HG03575 (cell line): ENCODE measurements around the gene PAK5.

Source experiments
- ATAC-seq: cut with Tn5 transposase; IDR thresholded peaks from one replicate; pipeline ENCODE4 v1.9.1; 2021; ENCODE audit not compliant: unreplicated experiment, insufficient number of reproducible peaks, low FRiP score; ENCODE audit errors: extremely low read depth

PAK5 gene

DNA sequence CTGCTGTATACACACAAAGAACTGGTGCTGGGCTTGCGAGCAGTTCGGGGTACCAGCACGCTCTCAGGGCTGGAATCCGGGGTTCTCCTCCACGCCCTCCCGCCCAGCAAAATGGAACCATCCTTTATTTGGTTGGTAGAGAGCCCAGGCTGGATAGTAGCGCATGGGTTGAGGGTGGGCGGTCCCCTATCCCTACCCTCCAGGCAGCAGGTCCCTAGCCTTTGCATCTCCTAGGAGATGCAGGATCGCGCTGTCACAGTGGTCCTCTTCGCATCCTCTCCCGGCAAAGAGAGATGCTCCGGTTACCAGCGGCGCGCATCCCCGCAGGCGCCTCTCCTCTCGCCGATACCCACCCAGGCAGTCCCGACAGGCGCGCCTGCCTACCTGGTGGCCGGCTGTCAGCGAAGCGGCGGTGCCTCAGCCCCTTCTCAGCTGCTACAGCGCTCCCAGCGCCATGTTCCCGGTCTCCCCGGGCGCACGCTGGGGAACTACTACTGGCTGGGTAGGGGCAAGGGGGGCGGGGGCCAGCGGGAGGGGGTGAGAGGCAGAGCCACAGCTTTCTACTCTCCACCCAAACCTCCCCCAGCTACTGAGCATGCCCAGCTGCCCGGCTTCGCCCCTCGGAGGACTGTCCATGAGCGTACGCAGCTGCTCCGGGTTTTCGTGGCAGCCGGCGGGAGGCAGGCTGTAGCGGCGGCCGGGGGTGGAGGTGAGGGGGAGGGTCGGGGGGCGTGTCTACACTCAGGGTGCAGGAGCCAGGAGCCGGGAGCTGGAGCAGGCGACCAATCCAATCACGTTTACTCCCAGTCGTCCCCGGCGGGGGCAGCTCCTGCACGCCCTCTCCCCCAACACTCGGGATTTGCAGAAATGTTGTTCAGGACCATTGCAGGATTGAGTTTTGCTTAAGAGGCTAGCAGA is at the start of gene PAK5:
TSS of gene PAK5 (minus strand) at position 699 of the 918 bp plus-strand sequence. CDS start 194,748 bp downstream, outside the sequence.
- ATAC-seq: no peak

DNA sequence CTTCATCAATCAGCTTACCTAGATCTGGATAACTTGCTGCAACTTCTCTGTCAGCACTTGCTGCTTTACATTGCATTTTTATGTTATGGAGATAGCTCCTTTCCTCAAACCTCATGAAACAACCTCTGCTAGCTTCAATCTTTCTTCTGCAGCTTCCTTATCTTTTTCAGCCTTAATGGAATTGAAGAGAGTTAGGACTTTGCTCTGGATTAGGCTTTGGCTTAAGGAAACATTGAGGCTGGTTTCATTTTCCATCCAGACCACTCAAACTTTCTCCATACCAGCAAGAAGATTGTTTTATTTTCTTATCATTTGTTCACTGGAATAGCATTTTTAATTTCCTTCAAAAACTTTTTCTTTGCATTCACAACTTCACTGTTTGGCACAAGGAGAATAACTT is 48.8 kb upstream of the PAK5 start:
- no peak for ATAC-seq

DNA sequence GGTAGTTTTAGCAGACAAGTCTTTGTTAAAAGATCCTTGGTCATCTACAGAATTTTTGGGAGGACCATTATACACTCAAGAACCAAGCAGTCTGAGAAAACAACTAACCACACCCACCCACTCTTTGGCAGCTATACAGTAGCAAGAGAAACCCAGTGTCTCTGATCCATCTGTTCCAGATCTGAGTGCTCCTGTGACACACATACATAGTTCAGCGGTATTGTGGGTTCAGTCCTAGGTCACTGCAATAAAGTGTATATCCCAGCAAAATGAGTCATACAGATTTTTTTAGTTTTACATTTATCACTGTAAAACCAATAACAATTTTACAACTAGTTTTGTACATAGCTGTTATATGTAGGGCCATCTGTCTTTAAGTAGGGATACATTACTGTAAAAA is 47.4 kb upstream of the PAK5 start:
- no peak for ATAC-seq

DNA sequence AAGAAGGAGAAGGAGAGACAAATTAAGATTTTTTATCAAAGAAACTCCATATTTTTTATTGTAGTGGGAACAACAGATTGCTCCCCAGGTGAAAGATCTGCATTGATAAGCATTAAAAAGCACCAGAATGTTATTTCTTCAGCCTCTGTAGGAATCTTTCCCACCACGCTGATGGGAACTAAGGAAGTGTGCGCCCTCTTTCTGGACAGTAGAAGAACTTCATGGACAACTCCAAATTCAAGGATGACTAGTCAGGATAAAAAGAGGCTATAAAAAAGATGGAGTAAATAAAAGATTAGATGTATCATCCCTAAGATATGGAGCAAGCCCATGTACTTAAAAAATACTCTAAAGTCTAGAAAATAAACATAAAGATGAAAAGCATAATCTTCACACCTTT is 45.8 kb upstream of the PAK5 start:
- ATAC-seq: no peak

DNA sequence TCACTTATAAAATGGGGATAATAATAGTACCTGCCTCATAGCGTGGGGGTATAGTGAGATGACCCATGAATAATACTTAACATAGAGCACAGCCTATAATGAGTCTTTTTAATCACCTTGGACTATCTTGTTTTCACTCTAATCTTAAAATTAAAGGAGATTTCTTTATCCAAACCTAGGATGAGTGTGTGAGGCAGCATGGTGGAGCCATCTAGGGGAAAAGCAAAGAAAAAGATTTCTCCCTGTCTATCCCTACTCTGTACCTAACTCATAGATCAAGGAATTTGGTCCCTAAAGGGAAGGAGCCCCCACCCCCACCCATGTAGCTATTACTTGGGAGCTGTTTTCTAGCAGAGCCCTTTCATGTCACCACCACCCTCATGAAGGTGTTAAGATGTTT is 45.2 kb upstream of the PAK5 start:
- ATAC-seq: no peak

DNA sequence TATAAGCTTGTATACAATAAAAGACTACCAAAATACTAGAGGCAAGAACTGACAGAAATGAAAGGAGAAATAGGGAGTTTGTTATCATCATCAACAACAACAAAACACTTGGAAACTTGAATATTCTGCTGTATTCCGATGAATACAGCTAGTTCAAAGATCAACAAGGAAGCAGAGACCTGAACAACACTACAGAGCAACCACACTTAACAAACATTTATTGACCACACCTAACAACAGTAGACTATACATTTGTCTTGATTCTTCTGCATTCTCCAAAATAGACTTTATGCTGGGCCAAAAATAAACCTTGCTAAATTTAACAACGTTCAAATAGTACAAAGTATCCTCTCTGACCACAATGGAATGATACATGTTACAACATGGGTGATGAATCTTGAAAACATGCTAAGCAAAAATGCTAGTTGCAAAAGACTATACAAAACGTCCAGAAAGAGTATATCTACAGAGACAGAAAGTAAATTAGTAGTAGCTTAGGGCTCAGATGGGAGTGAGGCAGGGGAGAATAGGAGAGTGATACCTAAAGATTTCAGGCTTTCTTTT is 39.1 kb upstream of the PAK5 start:
- no peak for ATAC-seq

DNA sequence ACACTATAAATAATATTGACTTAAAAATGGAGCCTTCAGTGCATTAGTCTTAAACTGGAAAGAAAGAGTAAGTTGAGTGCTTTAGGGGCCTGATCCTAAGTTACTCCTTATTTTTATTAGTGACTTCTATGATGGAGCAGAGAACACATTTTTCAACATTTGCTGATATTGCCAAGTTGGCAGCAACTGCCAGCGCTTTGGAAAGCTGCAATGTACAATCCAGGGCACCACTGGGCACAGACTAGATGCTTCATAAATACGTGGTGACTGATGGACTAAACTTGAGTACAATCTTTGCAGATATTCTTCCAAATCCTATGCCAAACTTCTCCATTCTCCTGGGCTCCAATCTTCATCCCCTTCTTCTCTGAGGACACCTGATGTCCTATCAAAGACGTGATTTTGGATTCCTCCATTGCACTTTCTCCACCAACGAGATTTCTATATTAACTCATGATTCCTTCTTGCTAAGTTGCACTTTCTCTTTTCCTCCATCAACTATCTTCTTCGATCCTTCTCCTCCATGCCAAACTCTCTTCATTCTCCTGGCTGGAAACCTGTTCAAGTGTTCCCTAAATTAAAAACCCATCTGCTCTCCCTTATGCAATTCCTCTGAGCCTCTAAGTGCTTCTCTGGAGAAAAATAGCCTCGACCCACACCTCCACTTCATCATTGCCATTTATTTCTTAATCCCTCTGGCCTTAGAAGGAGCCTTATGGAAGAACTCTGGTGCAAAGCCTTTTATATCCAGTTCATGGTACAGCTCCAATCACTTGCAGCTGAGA is 28.5 kb upstream of the PAK5 start:
- ATAC-seq: no peak

DNA sequence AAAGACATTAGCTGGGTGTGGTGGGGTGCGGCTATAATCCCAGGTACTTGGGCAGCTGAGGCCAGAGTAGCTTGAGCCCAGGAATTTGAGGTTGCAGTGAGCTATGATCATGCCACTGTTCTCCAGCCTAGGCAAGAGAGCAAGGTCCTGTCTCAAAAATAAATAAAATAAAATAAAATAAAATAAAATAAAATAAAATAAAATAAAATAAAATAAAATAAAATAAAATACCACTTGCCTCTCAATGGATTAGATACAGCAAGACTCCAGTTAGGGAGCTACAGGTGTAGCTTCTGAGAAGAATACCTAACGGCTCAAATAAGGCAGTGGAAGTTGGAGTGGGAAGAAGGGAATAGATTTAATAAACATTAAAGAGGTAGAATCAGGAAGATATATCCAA is 13.7 kb upstream of the PAK5 start:
- no peak for ATAC-seq

DNA sequence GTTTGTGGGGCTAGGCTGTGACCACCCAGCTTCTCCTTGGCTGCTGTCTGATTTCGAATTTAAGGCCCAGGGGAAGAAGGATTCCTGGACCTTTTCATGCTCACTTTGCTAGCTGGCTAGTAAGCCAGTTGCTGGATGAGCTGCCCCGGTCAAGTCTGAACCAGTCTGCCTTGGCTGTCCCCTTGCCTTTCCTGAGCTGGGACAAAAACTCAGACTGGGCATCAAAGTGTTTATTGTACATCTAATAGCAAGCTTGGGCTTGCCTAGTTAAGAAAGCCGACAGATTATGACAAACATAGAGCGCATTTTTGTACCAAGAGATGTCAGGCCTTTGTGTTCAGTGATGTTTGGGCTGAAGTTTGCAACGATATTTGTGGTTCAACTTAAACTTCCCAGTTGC is 750 bp upstream of the PAK5 start:
- no peak for ATAC-seq

DNA sequence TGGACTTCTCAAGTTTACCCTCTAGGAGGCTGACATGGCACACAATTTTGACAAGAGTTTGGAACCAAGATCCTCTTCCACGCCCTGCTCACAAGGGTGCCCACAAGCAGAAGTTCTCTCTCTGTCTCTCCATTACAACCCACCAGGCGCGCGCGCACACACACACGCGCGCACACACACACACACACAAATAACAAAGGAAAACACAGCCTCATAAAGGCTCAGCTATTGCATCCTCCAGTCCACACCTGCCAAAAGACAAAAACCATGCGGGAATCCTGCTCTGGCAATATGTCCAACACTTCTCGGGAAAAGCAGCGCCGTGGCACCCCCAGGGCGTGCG is 870 bp downstream of the PAK5 start:
- no peak for ATAC-seq

DNA sequence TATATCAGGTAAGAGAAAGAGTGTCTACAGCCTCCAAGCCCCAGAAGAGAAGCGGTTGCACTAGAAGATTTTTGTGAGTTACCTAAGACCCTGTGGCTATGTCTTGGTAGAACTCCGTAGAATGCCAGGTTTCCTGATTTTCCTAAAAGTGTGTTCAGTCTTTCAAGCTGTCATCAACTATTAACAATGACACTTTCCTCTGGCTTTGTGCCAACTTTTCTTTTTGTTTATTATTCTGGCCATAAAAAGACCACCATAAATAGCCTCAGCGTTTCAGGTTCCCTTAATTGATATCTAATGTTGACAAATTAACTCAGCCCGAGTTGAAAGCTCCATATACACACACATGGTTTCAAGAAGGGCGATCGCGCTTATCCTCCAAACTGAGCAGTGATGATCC is 1.2 kb downstream of the PAK5 start:
- ATAC-seq: no peak

DNA sequence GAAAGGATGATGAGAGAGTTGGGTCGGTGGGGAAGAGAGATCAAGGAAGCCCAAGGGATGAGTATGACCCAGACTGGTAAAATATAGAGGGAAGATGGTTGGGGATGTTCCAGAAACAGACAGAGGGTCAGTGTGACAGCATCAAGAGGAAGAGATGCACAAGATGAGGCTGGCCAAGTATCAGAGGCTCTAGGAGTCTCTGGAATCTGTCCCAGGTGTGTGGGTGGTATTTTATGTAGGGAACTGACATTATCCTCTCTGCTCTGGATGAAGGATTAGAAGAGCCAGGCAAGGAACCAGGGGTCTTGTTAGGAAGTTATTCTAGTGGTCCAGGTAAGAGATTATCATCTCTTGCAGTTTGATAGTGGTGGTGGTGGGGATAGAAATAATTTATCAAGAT is 3.6 kb downstream of the PAK5 start:
- no peak for ATAC-seq

DNA sequence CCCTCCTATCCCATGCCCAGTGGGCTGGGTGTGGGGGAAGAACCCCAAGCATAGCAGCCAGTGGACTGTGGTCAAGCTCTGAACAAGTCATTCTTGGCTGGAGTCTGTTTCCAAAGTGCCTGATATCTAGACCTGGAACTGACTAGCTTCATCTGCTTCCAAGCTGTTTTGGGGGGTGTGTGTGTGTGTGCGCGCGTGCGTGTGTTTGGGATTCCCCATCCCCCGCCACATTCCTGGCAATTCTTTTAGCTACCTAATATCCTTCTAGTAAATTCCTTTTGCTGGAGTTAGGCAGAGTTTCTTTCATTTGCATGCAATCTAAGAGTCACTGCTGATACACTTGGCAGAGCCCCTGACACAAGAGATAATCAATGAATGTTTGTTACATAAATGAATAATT is 7.8 kb downstream of the PAK5 start:
- no peak for ATAC-seq

DNA sequence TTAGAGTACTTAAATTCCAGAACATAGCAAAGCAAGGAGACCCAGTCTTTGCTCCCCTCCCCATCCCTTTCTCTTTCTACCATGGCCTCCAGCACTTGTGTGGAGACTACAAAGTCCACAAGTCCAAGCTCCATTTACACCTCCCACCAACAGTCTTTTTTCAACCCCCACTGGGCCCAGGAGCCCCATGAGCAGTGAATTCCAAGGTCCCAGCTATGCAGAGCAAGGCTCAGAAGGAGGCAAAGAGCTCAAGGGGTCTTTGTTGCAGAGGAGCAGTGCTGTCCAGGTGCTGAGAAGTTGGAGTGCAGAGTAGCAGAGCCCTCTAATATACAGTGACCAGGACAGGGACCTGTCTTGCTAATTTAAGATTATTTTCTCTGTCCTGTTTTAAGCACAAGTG is 9.0 kb downstream of the PAK5 start:
- ATAC-seq: no peak

DNA sequence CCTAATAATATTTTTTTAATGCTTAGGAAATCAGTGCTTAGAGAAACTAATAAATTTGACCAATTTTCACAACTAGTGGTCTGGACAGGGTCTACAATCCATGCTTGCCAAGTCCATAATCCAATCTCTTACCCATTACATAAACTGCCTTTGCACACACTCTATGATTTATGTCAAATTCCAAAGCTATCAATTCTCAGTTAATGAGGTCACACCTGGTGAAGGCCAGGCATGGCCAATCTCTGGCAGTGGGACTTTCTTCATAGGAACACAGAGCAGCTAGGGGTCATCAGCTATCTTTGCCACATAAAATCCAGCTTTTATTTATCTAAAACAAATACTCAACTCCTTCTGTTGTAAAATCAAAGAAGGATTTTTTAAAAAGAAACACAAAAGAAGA is 21.2 kb downstream of the PAK5 start:
- no peak for ATAC-seq

DNA sequence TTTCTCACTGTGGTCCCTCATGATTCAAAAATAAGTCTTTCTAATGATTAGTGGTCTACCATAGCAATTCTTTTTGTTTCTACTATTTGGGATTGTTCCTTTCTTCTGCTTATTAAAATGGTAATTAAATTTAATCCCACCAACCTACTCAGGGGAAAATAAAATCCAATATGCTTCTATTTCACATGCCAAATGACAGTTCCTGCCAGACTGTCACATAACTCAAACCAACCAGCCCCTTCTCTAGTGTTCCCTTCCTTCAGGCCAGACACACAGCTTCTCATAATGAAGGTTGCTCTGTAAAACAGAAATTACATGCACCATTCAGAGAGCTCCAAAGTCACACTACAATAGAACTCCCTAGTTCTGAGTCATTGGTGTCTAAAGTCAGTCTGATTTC is 23.2 kb downstream of the PAK5 start:
- no peak for ATAC-seq

DNA sequence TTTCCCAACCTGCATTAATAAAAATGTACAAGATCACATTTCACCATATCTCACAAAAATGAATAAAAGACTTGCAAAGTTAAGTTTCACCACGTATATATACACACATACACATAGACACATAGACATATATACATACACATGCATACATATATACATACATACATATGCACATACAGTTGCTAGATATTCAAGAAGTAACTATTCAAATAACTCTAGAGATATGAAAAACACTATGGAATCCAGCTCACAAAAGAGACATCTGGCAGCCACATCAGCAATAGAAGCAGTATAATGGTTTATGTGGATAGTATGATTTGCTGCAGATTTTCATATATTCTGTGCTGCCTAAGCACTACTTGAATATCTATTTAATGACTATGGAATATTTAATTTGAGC is 28.1 kb downstream of the PAK5 start:
- ATAC-seq: no peak

DNA sequence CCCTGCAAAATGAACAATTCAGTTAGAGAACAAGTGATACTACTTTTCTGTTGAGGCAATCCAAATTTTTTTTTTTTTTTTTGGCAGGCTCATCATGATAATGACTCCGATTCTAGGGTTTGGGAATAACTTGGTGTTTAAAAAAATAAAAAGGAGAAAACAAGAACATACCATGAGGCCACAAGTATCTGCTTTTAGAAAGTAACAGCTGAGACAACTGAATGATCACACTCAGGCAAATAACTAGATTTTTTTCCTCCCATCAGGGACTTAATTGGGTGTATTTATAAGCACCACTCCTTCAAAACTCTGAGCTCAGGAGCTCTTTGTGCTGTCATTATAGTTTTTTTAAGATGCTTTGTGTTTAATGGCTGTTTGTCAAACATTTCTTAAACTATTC is 29.6 kb downstream of the PAK5 start:
- no peak for ATAC-seq

DNA sequence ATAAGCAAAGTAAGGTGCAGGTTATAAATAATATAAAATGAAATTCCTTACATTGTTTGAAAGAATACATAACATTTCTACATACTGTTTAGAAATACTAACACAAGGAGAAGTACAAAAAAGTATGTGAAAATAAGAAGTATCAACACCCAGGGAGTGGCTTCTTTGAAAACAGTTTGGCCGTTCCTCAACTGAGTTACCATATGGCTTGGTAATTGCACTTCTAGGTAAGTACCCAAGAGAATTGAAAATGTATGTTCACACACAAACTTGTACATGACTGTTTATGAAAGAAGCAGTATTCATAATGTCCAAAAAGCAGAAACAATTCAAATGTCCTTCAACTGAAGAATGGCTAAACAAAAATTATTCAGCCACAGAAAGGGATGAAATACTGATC is 30.7 kb downstream of the PAK5 start:
- ATAC-seq: no peak

DNA sequence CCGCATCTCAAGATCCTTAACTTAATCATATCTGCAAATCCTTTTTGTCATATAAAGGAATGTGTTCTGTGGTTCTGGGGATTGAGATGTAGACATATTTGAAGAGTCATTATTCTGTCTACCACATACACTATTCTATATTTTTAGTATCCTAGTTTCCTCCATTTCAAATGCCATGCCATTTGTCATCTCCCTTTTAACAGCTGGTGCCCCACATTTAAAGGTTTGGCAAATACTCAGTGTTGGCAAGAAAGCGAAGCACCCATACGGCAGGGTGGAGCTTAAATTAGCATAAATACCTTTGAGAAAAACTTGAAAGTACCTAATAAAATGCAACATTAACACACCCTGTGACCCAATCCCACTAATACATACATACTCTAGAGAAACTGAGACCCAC is 31.7 kb downstream of the PAK5 start:
- ATAC-seq: no peak
